HG03066 (cell line): Measurements from ENCODE around the gene CACNA2D1.

ENCODE experiments used
- ATAC-seq: cut with Tn5 transposase; IDR thresholded peaks from one replicate; pipeline ENCODE4 v1.9.1; 2021; ENCODE audit warnings: low read depth; ENCODE audit not compliant: unreplicated experiment

Gene CACNA2D1

DNA sequence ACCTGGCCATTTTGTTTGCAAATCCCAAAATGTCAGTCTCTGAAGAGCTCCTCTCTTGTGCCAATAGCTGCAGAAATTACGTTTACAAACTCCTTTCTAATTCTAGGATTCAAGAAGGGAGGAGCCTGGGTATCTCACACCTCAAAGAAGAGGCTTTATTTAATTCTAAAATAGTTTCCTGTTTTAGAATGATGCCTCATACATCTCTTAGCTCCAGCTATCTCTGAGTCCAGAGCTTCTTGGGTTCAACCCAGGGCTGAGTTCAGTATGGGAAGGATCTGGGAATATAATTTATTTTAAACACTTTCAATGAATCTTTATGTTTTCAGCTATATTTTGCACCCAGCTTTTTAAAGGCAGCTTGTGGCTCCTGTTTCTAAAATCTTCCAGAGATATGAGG is 150.1 kb downstream of the CACNA2D1 start:
- no peak for ATAC-seq

DNA sequence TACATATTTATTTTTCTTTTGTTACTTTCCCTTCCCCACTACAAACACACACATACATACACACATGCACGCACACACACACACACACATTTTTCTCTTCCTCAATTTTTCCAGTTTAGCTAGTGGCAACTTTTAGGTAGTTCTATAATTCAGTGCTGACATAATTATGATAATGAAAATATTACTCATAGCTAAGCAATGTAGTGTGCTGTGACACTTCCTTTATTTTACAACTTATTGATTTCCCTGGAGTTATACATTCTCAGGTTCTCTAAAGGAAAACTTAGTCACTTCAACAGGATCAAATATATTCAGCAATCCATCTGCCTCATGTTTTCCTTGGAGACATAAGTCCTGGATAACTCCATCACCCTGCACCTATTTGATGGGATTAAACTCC is 151.6 kb downstream of the CACNA2D1 start:
- no peak for ATAC-seq

- ATAC-seq: no peak
Observed at GRCh38 chr7:82289889-82290288, 153.7 kb downstream of the CACNA2D1 start.

GRCh38 chr7:82289152-82289535 is 154.4 kb downstream of the CACNA2D1 start:
- ATAC-seq: no peak

- ATAC-seq: no peak
Observed at GRCh38 chr7:82286798-82287140, 156.8 kb downstream of the CACNA2D1 start.

- ATAC-seq: no peak
Observed at GRCh38 chr7:82286096-82286797, 157.3 kb downstream of the CACNA2D1 start.

DNA sequence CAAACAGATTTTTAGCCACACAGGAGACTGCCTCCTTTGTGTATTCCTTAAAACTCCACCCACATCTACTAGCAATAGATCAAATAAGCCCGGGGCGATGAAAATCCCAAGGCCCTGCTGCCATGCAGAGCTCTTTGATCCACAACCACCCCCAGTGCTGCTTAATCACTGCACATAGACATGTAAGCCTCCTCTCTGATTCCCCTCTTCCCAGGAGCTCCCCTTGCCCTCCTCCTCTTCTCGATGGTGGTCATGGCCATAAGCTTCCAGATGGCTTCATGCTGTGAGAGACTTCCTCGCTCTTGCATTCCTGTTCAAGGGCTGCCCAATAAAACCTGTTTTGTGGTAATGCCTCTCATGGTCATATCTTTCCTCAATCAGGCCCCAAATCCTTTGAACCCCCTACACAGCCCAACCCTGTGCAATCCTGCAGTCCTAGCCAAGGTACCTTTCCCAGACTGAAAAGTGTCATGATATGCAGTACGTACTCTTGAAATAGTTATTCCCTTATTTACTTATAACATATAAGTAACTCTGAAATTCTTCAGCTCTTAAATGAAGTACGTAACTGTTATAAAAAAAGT is 158.5 kb downstream of the CACNA2D1 start:
- no peak for ATAC-seq

GRCh38 chr7:82275342-82275741 is 168.2 kb downstream of the CACNA2D1 start:
- ATAC-seq: no peak

DNA sequence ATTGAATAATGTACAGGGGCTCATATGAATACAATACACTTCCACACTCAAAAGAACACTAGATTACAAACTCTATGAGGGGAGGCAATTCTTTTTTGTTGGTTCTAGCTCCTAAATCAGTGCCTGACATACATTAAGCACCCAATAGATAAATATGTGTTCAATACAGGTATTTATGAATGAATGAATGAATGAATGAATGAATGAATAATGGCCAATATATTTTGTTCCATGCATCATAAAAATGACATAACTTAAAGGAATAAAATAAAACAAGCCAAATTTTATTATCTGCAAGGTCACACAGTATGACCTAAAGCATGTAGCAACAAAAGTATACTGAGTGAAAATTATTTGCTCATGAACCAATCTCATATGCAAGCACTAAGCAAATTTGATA is 168.9 kb downstream of the CACNA2D1 start:
- no peak for ATAC-seq

DNA sequence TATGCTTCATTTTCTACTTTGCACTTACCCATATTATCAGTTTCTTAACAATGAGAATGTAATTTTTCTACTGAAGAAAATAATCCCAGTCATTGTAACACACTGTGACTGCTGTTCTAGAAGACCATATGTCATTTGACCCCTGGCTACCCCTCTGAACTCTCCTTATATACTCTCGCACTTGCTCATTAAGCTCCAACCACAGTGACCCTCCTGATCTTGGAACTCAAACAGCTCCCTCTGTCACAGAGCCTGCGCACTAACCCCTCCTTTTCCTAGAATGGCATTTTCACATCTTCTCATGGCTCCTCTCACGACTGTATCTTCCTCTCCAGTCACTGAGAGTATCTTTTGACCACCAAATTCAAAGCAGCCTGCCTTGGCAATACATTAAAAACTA is 169.7 kb downstream of the CACNA2D1 start:
- no peak for ATAC-seq

GRCh38 chr7:82270870-82271269 is 172.7 kb downstream of the CACNA2D1 start:
- ATAC-seq: no peak

DNA sequence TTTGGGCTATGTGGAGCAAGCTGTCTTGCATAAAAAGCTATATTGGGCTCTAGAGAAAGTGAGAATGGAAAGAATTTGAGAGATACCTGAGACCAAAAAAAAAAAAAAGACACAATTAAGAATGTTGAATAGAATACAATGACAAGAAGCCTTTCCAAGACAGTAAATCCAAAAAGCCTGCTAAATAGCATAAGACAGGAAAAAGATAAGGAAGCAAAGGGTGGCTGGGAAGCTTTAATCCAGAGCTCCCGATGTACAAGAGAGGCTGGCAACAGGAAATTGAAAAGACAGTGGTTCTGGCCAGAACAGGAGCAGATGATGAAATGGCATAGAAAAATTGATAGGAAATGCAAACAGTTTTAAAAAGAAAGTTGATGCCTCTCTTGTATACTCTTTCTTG is 174.9 kb downstream of the CACNA2D1 start:
- no peak for ATAC-seq

GRCh38 chr7:82266081-82266480 is 177.5 kb downstream of the CACNA2D1 start:
- no peak for ATAC-seq

DNA sequence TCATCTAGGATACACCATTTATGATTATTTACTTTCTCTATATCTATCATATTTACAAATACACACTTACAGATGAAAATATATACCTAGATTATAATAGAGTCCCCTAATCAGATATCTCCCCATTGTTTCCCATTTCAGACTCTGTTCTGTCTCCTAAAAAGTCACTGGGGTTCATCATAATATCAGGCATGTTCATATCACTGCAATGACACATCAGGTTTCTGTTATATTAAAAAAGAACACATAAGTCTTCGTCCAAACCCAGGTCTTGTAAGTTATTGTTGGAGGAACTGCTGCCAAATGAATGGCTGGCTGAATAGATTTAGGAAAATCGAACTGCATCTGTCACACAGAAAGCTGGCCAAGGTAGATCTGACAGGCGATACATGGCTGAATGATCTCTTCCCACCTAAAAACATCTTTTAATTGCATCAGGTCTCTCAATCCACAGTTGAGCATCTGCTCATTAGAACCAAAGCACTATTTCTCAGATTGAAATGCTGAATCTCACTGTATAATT is 178.7 kb downstream of the CACNA2D1 start:
- ATAC-seq: no peak

DNA sequence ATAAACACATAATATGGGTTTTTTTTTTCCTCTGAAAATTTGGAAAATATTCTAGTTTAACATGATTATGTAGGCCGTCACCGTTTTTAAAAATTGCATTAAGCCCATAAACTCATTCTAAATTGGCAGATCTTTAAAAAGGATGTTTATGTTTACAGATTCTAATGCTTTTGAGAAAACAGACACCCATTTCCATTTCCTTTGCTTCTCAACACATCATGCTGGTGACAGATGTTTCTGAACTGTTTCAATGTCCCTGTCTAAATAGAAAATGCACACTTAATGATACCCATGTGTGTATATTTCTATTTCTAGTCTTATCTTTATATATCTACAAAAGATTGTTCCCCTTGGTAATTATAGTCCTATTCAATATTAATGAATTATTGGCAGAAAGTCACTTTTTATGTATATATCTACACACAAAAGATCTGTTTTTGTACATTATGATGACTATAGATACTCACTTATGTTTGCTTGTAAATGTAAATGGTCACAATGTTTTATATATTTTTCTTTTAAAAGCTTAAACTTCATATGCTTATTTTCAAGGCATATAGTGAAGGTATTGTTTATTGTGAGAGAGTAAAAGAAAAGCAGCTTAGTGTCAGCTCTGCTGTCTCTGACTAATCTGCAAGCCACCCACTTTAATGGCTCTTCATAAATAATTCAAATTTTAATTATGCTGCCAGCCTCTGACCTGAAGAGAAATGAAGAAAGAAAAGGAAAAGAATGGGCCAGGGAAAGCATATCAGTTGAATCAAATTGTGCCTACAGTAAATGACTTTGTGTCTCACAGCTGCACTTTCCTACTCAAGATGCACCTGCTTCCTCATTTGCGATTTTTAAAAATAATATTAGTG is 179.4 kb downstream of the CACNA2D1 start:
- no peak for ATAC-seq

DNA sequence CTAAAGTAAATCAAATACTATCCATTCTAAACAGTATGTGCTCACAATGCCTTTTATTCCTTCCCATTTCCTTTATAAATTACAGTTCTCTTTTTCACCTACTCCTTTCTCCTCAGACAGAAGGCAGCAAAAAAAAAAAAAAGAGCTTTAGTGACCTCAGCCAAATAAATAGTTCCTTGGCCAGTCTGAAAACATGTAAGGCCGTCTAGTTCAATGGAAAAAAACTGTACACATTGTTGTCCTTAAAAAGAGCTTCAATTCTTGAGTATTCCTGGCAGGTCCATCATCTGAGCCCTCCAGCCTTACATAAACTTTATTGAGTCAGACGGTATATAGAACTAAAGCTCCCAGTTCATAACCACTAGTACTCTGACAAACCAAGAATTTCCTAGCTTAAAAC is 185.4 kb downstream of the CACNA2D1 start:
- ATAC-seq: no peak

DNA sequence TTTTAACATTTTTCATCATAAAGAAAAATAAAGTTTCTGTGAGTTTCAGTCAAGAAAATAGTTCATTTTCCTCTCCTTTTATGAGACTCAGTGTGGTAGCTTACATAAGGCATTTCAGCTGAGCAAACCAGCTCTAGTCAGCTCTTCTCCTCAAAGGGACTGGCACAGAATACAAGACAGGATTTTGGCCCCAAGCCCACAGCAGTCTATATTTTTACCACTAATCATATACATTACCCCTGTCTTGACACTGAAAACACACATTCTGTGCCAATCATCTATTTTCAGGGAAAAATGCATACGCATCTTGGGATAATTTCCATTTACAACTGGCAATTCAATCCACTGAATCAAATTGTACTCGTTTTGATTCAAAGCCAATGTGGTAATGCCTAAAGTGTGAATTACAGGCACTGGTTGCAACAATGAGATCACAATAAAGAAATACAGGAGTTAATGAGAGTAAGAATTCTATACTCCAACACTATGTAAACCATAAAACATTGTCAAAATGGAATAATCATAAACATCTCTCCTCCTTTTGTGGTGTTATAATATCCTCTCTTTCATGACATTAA is 186.4 kb downstream of the CACNA2D1 start:
- no peak for ATAC-seq

GRCh38 chr7:82255706-82256105 is 187.9 kb downstream of the CACNA2D1 start:
- ATAC-seq: no peak

DNA sequence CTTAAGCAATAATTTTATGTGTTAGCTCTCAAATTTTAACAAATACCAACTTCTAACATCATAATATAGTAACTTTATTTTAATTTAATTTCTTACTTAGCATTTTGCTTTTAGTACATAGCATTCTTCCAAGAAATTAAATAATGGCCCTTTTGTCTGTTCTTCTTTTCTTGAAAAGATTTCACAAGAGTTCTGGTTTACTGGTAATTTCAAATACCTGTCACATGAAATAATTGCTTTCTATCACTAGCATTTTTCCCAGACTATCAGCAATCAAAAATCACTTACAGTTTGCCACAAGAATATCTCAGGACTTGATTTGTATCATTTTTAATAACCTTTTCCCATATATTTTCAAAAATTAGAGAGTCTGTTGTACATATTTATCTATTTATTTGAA is 193.0 kb downstream of the CACNA2D1 start:
- ATAC-seq: no peak

- no peak for ATAC-seq
Observed at GRCh38 chr7:82249979-82250378, 193.6 kb downstream of the CACNA2D1 start.

- no peak for ATAC-seq
Observed at GRCh38 chr7:82247814-82248433, 195.7 kb downstream of the CACNA2D1 start.
